Measurements from ENCODE around the gene ZEB2. TPM values are rescaled to one million over a fixed set of nuclear protein-coding genes. Genes with fewer than 3 reads are reported as not detected.

The ZEB2 gene
- total and polyA plus RNA-seq, 10 of the 15 experiments (the other 5 are each of a cell fraction or from before 2014, with no cell fraction given), result 0.14 to 3.2 (median 0.84) TPM

GRCh38 chr2:144448389-144449027 lies 71.4 kb downstream of the ZEB2 start (continued):
- no peak for TF ChIP-seq RBBP5 (conservative IDR thresholded peaks at IDR 0.05)

- no peak overlapping the region for H2AFZ ChIP-seq (ENCODE audit: control insufficient read depth, low read depth, low read length)
- H3K4me2 ChIP-seq (ENCODE audit: control insufficient read depth, insufficient read depth), result no peak overlapping the region
- in situ Hi-C loops (cut with MboI) (no loop called here), intact Hi-C loops (cut with micrococcal nuclease; ENCODE audit: unreplicated experiment) (loop anchor here (10.0 kb wide), 1 partner anchor 283 kb away; no protein-coding TSS in a partner anchor)
- DNase-seq (ENCODE audit: low read depth, low spot score) (no peak), ATAC-seq (no peak), FAIRE-seq (no peak)
- peaks cover 2% of the 10 kb centered on the region; the same call in 1 of the 2 replicates for H4K20me1 ChIP-seq (ENCODE audit: control insufficient read depth, insufficient read depth)
- RAD21 ChIA-PET (ENCODE audit: unreplicated experiment), result no interaction called here
- H3K36me3 ChIP-seq (ENCODE audit: control insufficient read depth in 2 of 2, insufficient read depth in 2 of 2, low read length in 1 of 2), result no peaks in the 10 kb centered on the region
- no peak overlapping the region for H3K27ac ChIP-seq (ENCODE audit: control insufficient read depth, insufficient read depth)
- SMC1A ChIA-PET (ENCODE audit: uncharacterized antibody, unreplicated experiment), result interaction anchor here (1.0 to 1.2 kb wide), 3 partner anchors 21 to 263 kb away, joined by 3 read pairs; no protein-coding TSS in a partner anchor
- POLR2A ChIA-PET, result interaction anchor here (0.7 kb wide), 1 partner anchor 33 kb away, joined by 3 read pairs; no protein-coding TSS in a partner anchor
- no peaks in the 10 kb centered on the region for H3K9me3 ChIP-seq (replicated peaks; ENCODE audit: control insufficient read depth, insufficient read depth, low read length)
- no peak overlapping the region for H3K9ac ChIP-seq (ENCODE audit: control insufficient read depth, insufficient read depth, low read length)
- CTCF ChIA-PET, result interaction anchor here (3.9 kb wide), 1 partner anchor 11 kb away, joined by 32 read pairs; no protein-coding TSS in a partner anchor
- H3K4me3 ChIP-seq, result no peak overlapping the region
- WGBS (ENCODE audit: insufficient coverage, insufficient replicate concordance, low lambda C conversion rate, missing lambda C conversion rate), result 81% methylated on average over 4 of the region's 4 CpGs
- no peaks in the 10 kb centered on the region for H3K79me2 ChIP-seq (ENCODE audit: control insufficient read depth, insufficient read depth, low read length)
- no TSS peak for BruUV-seq (replicated peaks)
- no peaks in the 10 kb centered on the region; the same call in 1 of the 2 replicates for H3K4me1 ChIP-seq (ENCODE audit: control insufficient read depth, insufficient read depth, low read length)
- peaks cover 2 to 3% of the 10 kb centered on the region in 2 experiments; a peak in 1 of 4 replicates for H3K27me3 ChIP-seq (replicated peaks in 1 of 2; ENCODE audit: control insufficient read depth in 2 of 2, insufficient read depth in 2 of 2, low read length in 1 of 2)
- TF ChIP-seq TAF1 (IDR thresholded peaks at IDR 0.05; ENCODE audit: borderline replicate concordance, low read depth, low read length) (no peak), ZSCAN29 (IDR thresholded peaks at IDR 0.05) (no peak)
Observed at GRCh38 chr2:144447535-144447934, 72.4 kb downstream of the ZEB2 start.

GRCh38 chr2:144446136-144446535 lies 73.8 kb downstream of the ZEB2 start:
- no peak overlapping the region for H3K4me2 ChIP-seq (ENCODE audit: control insufficient read depth, insufficient read depth)
- POLR2A ChIA-PET, result no interaction called here
- no peaks in the 10 kb centered on the region; the same call in 1 of the 2 replicates for H3K4me1 ChIP-seq (ENCODE audit: control insufficient read depth, insufficient read depth, low read length)
- 48% methylated on average over 3 of the region's 3 CpGs for WGBS (ENCODE audit: insufficient coverage, insufficient replicate concordance, low lambda C conversion rate, missing lambda C conversion rate)
- no peaks in the 10 kb centered on the region for H3K79me2 ChIP-seq (ENCODE audit: control insufficient read depth, insufficient read depth, low read length)
- no peaks in the 10 kb centered on the region; a peak in 1 of 4 replicates for H3K27me3 ChIP-seq (replicated peaks in 1 of 2; ENCODE audit: control insufficient read depth in 2 of 2, insufficient read depth in 2 of 2, low read length in 1 of 2)
- H2AFZ ChIP-seq (ENCODE audit: control insufficient read depth, low read depth, low read length), result no peak overlapping the region
- SMC1A ChIA-PET (ENCODE audit: uncharacterized antibody, unreplicated experiment), result no interaction called here
- DNase-seq (ENCODE audit: low read depth, low spot score), result no peak
- H3K9ac ChIP-seq (ENCODE audit: control insufficient read depth, insufficient read depth, low read length), result no peak overlapping the region
- CTCF ChIA-PET, result no interaction called here
- no peak for FAIRE-seq
- BruUV-seq (replicated peaks), result no TSS peak
- H4K20me1 ChIP-seq (ENCODE audit: control insufficient read depth, insufficient read depth), result no peaks in the 10 kb centered on the region
- intact Hi-C loops (cut with micrococcal nuclease; ENCODE audit: unreplicated experiment) (loop anchor here (10.0 kb wide), 1 partner anchor 281 kb away; no protein-coding TSS in a partner anchor), in situ Hi-C loops (cut with MboI) (no loop called here)
- no peak for TF ChIP-seq NBN (IDR thresholded peaks at IDR 0.05)
- TF ChIP-seq PAX8 (IDR thresholded peaks at IDR 0.05), result no peak
- TF ChIP-seq SIX5 (IDR thresholded peaks at IDR 0.05; ENCODE audit: low read depth, low read length, severe bottlenecking), result no peak
- TF ChIP-seq PAX5 (IDR thresholded peaks at IDR 0.05; ENCODE audit: borderline replicate concordance, low read depth, low read length), result no peak
- no peak for TF ChIP-seq ASH2L (IDR thresholded peaks at IDR 0.05; ENCODE audit: borderline replicate concordance, low read depth)
- no peak for TF ChIP-seq LARP7 (IDR thresholded peaks at IDR 0.05)
- no peak for TF ChIP-seq USF2 (IDR thresholded peaks at IDR 0.05; ENCODE audit: borderline replicate concordance, low read depth, low read length)
- TF ChIP-seq SPI1 (IDR thresholded peaks at IDR 0.05; ENCODE audit: borderline replicate concordance, insufficient read depth, low read depth, low read length), result no peak
- ATAC-seq, result no peak
- H3K27ac ChIP-seq (ENCODE audit: control insufficient read depth, insufficient read depth), result no peak overlapping the region
- no peak overlapping the region for H3K4me3 ChIP-seq
- H3K36me3 ChIP-seq (ENCODE audit: control insufficient read depth in 2 of 2, insufficient read depth in 2 of 2, low read length in 1 of 2), result no peaks in the 10 kb centered on the region
- H3K9me3 ChIP-seq (replicated peaks; ENCODE audit: control insufficient read depth, insufficient read depth, low read length), result no peaks in the 10 kb centered on the region
- RAD21 ChIA-PET (ENCODE audit: unreplicated experiment), result no interaction called here

Data from GM12878 (cell line).